K562 (cell line): ENCODE measurements around the gene TIMM10. TPM values are rescaled to one million over a fixed set of nuclear protein-coding genes. Genes with fewer than 3 reads are reported as not detected.

Source experiments
- ATAC-seq: fragments of 200-7000 bp; cut with Tn5 transposase; 3 replicates; pipeline ENCODE4 v1.9.1; 2020; ENCODE audit warnings: moderate library complexity
- BruUV-seq: library from RNA; stranded (reverse); fragments of 400-500 nt; replicated peaks from 2 replicates; lab custom pipeline; 2021; lab: Mats Ljungman, UMichigan
- CTCF ChIA-PET: fragments of 300-600 bp; formaldehyde crosslinking; extraction: SDS; loops from one replicate; lab custom pipeline; 2021; ENCODE audit warnings: low intra/inter-chr PET ratio; lab: Yijun Ruan, JAX
- POLR2A ChIA-PET: fragments of 300-600, 350-650 bp; sonication (Branson Sonifier 250); formaldehyde crosslinking; extraction: SDS; loops from one replicate; lab custom pipeline; 2021; ENCODE audit warnings: antibody characterized with exemption, inconsistent platforms; lab: Yijun Ruan, JAX
- DNase-seq, 4 experiments: peaks; one replicate each; pipeline versions ENCODE4 v3.0.0 to v3.0.0-alpha.2; 2011 to 2018; ENCODE audit warnings: low spot score in 3 of 4, mixed read lengths in 3 of 4; ENCODE audit errors: extremely low read depth in 1 of 4
- FAIRE-seq: peaks from 2 replicates; lab custom pipeline; 2011; peaks lifted over from hg19 to GRCh38; lab: Jason Lieb, UNC
- H2AFZ ChIP-seq: 2 replicates; pipeline ENCODE4 v1.6.0; 2011; ENCODE audit warnings: low read depth, low read length, control low read depth, inconsistent platforms
- H3K27ac ChIP-seq: fragments of 200-600 bp; 3 replicates; pipeline ENCODE4 v1.8.0; 2011; ENCODE audit warnings: low read depth, mild to moderate bottlenecking, control low read depth, inconsistent platforms, low read length, moderate library complexity, mixed read lengths; ENCODE audit errors: extremely low read depth
- H3K27me3 ChIP-seq, 2 experiments: fragments of 300-600 bp in 1 of 2; 2 replicates in 1 of 2; 3 replicates in 1 of 2; pipeline versions ENCODE4 v1.6.0 to v1.8.0; 2011; ENCODE audit warnings: inconsistent platforms in 2 of 2, low read length in 2 of 2, mild to moderate bottlenecking in 1 of 2, mixed read lengths in 1 of 2, moderate library complexity in 1 of 2; ENCODE audit not compliant: control insufficient read depth in 2 of 2, insufficient read depth in 2 of 2
- H3K36me3 ChIP-seq: fragments of 300-600 bp; 3 replicates; pipeline ENCODE4 v1.8.0; 2011; ENCODE audit warnings: mild to moderate bottlenecking, low read length, inconsistent platforms; ENCODE audit not compliant: control insufficient read depth, insufficient read depth
- H3K4me1 ChIP-seq, 2 experiments: fragments of 200-600 bp in 1 of 2; replicated peaks in 1 of 2; 2 replicates in 1 of 2; 3 replicates in 1 of 2; pipeline versions ENCODE4 v1.5.1 to v1.8.0; 2011; ENCODE audit warnings: inconsistent platforms in 2 of 2, low read length in 2 of 2, mild to moderate bottlenecking in 1 of 2, mixed read lengths in 1 of 2, moderate library complexity in 1 of 2; ENCODE audit not compliant: control insufficient read depth in 2 of 2, insufficient read depth in 2 of 2
- H3K4me2 ChIP-seq: 2 replicates; pipeline ENCODE4 v1.6.1; 2011; ENCODE audit warnings: low read length, control low read depth, inconsistent platforms, mixed read lengths; ENCODE audit not compliant: insufficient read depth
- H3K4me3 ChIP-seq: fragments of 200-600 bp; sonication (generic), shearing (Covaris generic); 2 replicates; pipeline ENCODE4 v1.5.1; 2016; ENCODE audit warnings: control low read depth, inconsistent platforms
- H3K79me2 ChIP-seq: fragments of 200-600 bp; 3 replicates; pipeline ENCODE4 v1.8.0; 2011; ENCODE audit warnings: low read length, inconsistent platforms; ENCODE audit not compliant: control insufficient read depth, insufficient read depth
- H3K9ac ChIP-seq, 2 experiments: 2 replicates each; pipeline versions ENCODE4 v1.6.0 to v1.6.1; 2011; ENCODE audit warnings: low read depth in 2 of 2, low read length in 2 of 2, control low read depth in 1 of 2, inconsistent platforms in 1 of 2, mild to moderate bottlenecking in 1 of 2, mixed read lengths in 1 of 2; ENCODE audit not compliant: insufficient read depth in 1 of 2
- H3K9me1 ChIP-seq: one replicate; pipeline ENCODE4 v1.6.0; 2011; ENCODE audit warnings: inconsistent platforms, mild to moderate bottlenecking, low read length, moderate library complexity; ENCODE audit not compliant: control insufficient read depth, insufficient read depth
- H3K9me3 ChIP-seq: replicated peaks from 2 replicates; pipeline ENCODE4 v1.5.1; 2011; ENCODE audit warnings: low read depth, low read length, inconsistent platforms; ENCODE audit not compliant: control insufficient read depth, insufficient read depth
- H4K20me1 ChIP-seq: replicated peaks from 2 replicates; pipeline ENCODE4 v1.6.1; 2011; ENCODE audit warnings: low read length, inconsistent platforms, mixed read lengths; ENCODE audit not compliant: control insufficient read depth, insufficient read depth
- COPS2 ChIP-seq: fragments of 450-650 bp; conservative IDR thresholded peaks from 2 replicates; pipeline ENCODE4 v1.6.1; 2016; ENCODE audit warnings: mild to moderate bottlenecking, moderate library complexity
- CREB1 ChIP-seq, 2 experiments: sonication (generic) in 1 of 2; formaldehyde crosslinking in 1 of 2; IDR thresholded peaks; 2 replicates each; pipeline versions ENCODE4 v1.6.1 to v1.8.0; 2012 to 2022; ENCODE audit warnings: inconsistent platforms in 1 of 2, mild to moderate bottlenecking in 1 of 2, missing genetic modification reagents in 1 of 2, moderate library complexity in 1 of 2
- ELF4 ChIP-seq: fragments of 450-650 bp; formaldehyde crosslinking; IDR thresholded peaks from 2 replicates; pipeline ENCODE4 v1.4.0; 2022; ENCODE audit warnings: missing genetic modification characterization
- ID3 ChIP-seq, 2 experiments: fragments of 250-450 bp in 1 of 2; fragments of 450-650 bp in 1 of 2; sonication (Bioruptor Pico) in 1 of 2; IDR thresholded peaks; 2 replicates each; pipeline versions ENCODE4 v1.6.1 to v1.8.0; 2016 to 2021; ENCODE audit warnings: mild to moderate bottlenecking in 2 of 2, moderate library complexity in 2 of 2, missing compliant biosample characterization in 1 of 2, missing genetic modification characterization in 1 of 2
- MAZ ChIP-seq, 2 experiments: fragments of 450-650 bp in 1 of 2; sonication (generic) in 1 of 2; formaldehyde crosslinking; IDR thresholded peaks in 1 of 2; conservative IDR thresholded peaks in 1 of 2; 2 replicates each; pipeline versions ENCODE4 v1.4.0 to v1.5.0; 2020; ENCODE audit warnings: mild to moderate bottlenecking in 1 of 2, missing genetic modification reagents in 1 of 2
- NR4A1 ChIP-seq, 2 experiments: fragments of 250-450 bp in 1 of 2; fragments of 450-650 bp in 1 of 2; sonication (Bioruptor Pico) in 1 of 2; IDR thresholded peaks; 2 replicates each; pipeline versions ENCODE4 v1.4.0 to v1.6.1; 2016 to 2020; ENCODE audit warnings: mild to moderate bottlenecking in 2 of 2, missing compliant biosample characterization in 1 of 2, missing genetic modification characterization in 1 of 2, moderate library complexity in 1 of 2
- XRCC4 ChIP-seq: IDR thresholded peaks from one replicate; pipeline ENCODE4 v1.6.1; 2011; ENCODE audit not compliant: insufficient read depth, insufficient read length; ENCODE audit errors: extremely low read depth
- ZNF174 ChIP-seq: fragments of 250-450 bp; sonication (Bioruptor Pico); IDR thresholded peaks from 2 replicates; pipeline ENCODE4 v1.4.0; 2020; ENCODE audit warnings: mild to moderate bottlenecking
- ZNF384 ChIP-seq: IDR thresholded peaks from 2 replicates; pipeline ENCODE4 v1.6.1; 2012; ENCODE audit warnings: low read depth, low read length, improper control_type of control experiment
- ZNF740 ChIP-seq, 3 experiments: fragments of 200-800 bp in 1 of 3; sonication (Bioruptor generic) in 1 of 3; sonication (generic) in 1 of 3; formaldehyde crosslinking in 1 of 3; IDR thresholded peaks; 2 replicates each; pipeline versions ENCODE4 v1.6.1 to v1.8.0; 2016 to 2022; ENCODE audit warnings: mild to moderate bottlenecking in 2 of 3, missing compliant biosample characterization in 2 of 3, missing genetic modification characterization in 2 of 3, missing genetic modification reagents in 1 of 3
- WGBS: fragments of 100-300 bp; shearing (Covaris generic); methylation state at CpG from one replicate; pipeline ENCODE4 v1.1.6; 2016; ENCODE audit warnings: low coverage, mixed read lengths; ENCODE audit not compliant: insufficient coverage; ENCODE audit errors: missing lambda C conversion rate; 5-methylcytosine and 5-hydroxymethylcytosine counted together
- in situ Hi-C: fragments of 300-500 bp; cut with MboI; formaldehyde crosslinking; loops from 4 replicates; pipeline ENCODE4 v1.15.0; 2018; ENCODE audit warnings: inconsistent platforms, mixed read lengths
- intact Hi-C: fragments of 100-400 bp; cut with micrococcal nuclease; formaldehyde crosslinking; loops from 2 replicates; pipeline ENCODE4 v1.14.2; 2022
- polyA plus RNA-seq, 8 experiments: library from polyadenylated mRNA; depleted of rRNA in 4 of 8; stranded (reverse) in 5 of 8; unstranded in 3 of 8; fragments of >200 nt; fragmentation: Nextera tagmentation in 2 of 8; fragmentation: Illumina TruSeq in 1 of 8; extraction: Ambion mirVana in 2 of 8; extraction: Trizol in 1 of 8; gene quantifications; 2 replicates each; pipeline versions ENCODE4 v1.2.1 to v1.2.3, GENCODE V29; 2011 to 2014; ENCODE audit warnings: inconsistent platforms in 1 of 8, missing spikeins in 1 of 8
- total RNA-seq, 7 experiments: library from RNA; depleted of rRNA in 6 of 7; stranded (reverse); fragments of >200 nt in 6 of 7; fragmentation: Illumina TruSeq in 2 of 7; extraction: Trizol in 2 of 7; gene quantifications; 2 replicates each; pipeline versions ENCODE4 v1.2.1 to v1.2.3, GENCODE V29; 2011 to 2021; ENCODE audit warnings: low replicate concordance in 1 of 7

TIMM10 gene
- total and polyA plus RNA-seq, 9 of the 15 experiments (the other 6 are each of a cell fraction or from before 2014, with no cell fraction given), result 109 to 553 (median 172) TPM

GRCh38 chr11:57555393-57555792 is 24.8 kb upstream of the TIMM10 start:
- FAIRE-seq (peak; percentile 11), ATAC-seq (no peak), DNase-seq (no peak)
- intact Hi-C loops, result no loop called here
- Histone ChIP-seq H3K27ac (no peak overlapping the region), H2AFZ (no peak overlapping the region), H4K20me1 (no peaks in the 10 kb centered on the region), H3K9me3 (no peaks in the 10 kb centered on the region), H3K9me1 (no peaks in the 10 kb centered on the region), H3K9ac (no peak overlapping the region), H3K79me2 (no peaks in the 10 kb centered on the region), H3K36me3 (no peaks in the 10 kb centered on the region), H3K4me2 (no peak overlapping the region), H3K4me3 (no peak overlapping the region), H3K27me3 (no peaks in the 10 kb centered on the region), H3K4me1 (peaks cover 5 to 8% of the 10 kb centered on the region in 2 experiments; a peak in 3 of 5 replicates)
- in situ Hi-C loops, result no loop called here
- CTCF ChIA-PET, result no interaction called here
- TF ChIP-seq ZNF174 (CRISPR knock-in tag), result no peak
- no peak for TF ChIP-seq CREB1 (IDR thresholded peaks at IDR 0.05)
- no peak for TF ChIP-seq CREB1 (CRISPR knock-in tag; IDR thresholded peaks at IDR 0.05)
- TF ChIP-seq ID3 (CRISPR knock-in tag; IDR thresholded peaks at IDR 0.05), result no peak
- TF ChIP-seq ID3 (tag; IDR thresholded peaks at IDR 0.05), result no peak
- no peak for TF ChIP-seq ELF4 (CRISPR knock-in tag)
- no peak for TF ChIP-seq COPS2
- TF ChIP-seq ZNF384, result no peak
- TF ChIP-seq NR4A1 (CRISPR knock-in tag; IDR thresholded peaks at IDR 0.05), result no peak
- TF ChIP-seq NR4A1 (tag; IDR thresholded peaks at IDR 0.05), result no peak
- TF ChIP-seq ZNF740 (CRISPR knock-in tag; IDR thresholded peaks at IDR 0.05), result no peak
- no peak for TF ChIP-seq ZNF740 (tag; IDR thresholded peaks at IDR 0.05)
- TF ChIP-seq XRCC4, result no peak
- no peak for TF ChIP-seq MAZ (CRISPR knock-in tag; conservative IDR thresholded peaks at IDR 0.05 in 1 of 2, IDR thresholded peaks at IDR 0.05 in 1 of 2)
- BruUV-seq, result no TSS peak
- WGBS, result 53% methylated on average over 2 of the region's 2 CpGs
- POLR2A ChIA-PET, result interaction anchor here (0.7 kb wide), 1 partner anchor 27 kb away, joined by 3 read pairs; no protein-coding TSS in a partner anchor
